ENCODE results near the gene LCN15. TPM values are rescaled to one million over a fixed set of nuclear protein-coding genes. Genes with fewer than 3 reads are reported as not detected.
A peak's percentile ranks its signal among the peaks of the same experiment; 100 is the strongest.
"Not testable (repeated sequence)": the region's sequence is repeated elsewhere in the genome, so short reads cannot be mapped to it uniquely, and the experiment has no call there.

LCN15 gene
- total RNA-seq, 4 donors from 2014 or later, result not detected

DNA sequence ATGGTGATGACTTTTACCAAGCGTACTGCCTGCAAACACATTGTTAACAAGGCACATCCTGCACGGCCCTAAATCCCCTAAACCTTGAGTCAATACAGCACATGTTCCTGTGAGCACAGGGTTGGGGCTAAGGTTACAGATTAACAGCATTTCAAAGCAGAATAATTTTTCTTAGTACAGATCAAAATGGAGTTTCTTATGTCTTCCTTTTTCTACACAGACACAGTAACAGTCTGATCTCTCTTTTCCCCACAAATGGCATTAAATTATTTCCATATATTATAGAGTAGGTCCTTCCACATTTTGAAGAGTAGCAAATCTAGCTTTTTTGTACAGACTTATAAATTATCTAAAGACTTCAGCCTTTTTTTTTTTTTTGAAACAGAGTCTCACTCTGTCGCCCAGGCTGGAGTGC lies 25.2 kb upstream of the LCN15 start:
- intact Hi-C loops (cut with DNase I), result loop anchor here (5.0 kb wide), 1 partner anchor 258 kb away; the partner anchor contains the start of gene NPDC1
- Histone ChIP-seq H3K4me1 (peaks cover 11 to 36% (median 17%) of the 10 kb centered on the region in 3 donors), H3K9me3 (no peaks in the 10 kb centered on the region), H3K4me3 (no peak overlapping the region), H3K36me3 (peaks cover 0 to 23% (median 3%) of the 10 kb centered on the region in 3 donors), H3K27me3 (no peaks in the 10 kb centered on the region), H3K27ac (peak overlapping the region in 1 of 4 donors; percentile 99)
- WGBS, 2 donors, result 55 to 60% methylated on average over 3 of the region's 3 CpGs
- TF ChIP-seq POLR2A (IDR thresholded peaks at IDR 0.05), result no peak
- TF ChIP-seq, protein P1, sequence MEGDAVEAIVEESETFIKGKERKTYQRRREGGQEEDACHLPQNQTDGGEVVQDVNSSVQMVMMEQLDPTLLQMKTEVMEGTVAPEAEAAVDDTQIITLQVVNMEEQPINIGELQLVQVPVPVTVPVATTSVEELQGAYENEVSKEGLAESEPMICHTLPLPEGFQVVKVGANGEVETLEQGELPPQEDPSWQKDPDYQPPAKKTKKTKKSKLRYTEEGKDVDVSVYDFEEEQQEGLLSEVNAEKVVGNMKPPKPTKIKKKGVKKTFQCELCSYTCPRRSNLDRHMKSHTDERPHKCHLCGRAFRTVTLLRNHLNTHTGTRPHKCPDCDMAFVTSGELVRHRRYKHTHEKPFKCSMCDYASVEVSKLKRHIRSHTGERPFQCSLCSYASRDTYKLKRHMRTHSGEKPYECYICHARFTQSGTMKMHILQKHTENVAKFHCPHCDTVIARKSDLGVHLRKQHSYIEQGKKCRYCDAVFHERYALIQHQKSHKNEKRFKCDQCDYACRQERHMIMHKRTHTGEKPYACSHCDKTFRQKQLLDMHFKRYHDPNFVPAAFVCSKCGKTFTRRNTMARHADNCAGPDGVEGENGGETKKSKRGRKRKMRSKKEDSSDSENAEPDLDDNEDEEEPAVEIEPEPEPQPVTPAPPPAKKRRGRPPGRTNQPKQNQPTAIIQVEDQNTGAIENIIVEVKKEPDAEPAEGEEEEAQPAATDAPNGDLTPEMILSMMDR (IDR thresholded peaks at IDR 0.05), result no peak
- no peak for DNase-seq

DNA sequence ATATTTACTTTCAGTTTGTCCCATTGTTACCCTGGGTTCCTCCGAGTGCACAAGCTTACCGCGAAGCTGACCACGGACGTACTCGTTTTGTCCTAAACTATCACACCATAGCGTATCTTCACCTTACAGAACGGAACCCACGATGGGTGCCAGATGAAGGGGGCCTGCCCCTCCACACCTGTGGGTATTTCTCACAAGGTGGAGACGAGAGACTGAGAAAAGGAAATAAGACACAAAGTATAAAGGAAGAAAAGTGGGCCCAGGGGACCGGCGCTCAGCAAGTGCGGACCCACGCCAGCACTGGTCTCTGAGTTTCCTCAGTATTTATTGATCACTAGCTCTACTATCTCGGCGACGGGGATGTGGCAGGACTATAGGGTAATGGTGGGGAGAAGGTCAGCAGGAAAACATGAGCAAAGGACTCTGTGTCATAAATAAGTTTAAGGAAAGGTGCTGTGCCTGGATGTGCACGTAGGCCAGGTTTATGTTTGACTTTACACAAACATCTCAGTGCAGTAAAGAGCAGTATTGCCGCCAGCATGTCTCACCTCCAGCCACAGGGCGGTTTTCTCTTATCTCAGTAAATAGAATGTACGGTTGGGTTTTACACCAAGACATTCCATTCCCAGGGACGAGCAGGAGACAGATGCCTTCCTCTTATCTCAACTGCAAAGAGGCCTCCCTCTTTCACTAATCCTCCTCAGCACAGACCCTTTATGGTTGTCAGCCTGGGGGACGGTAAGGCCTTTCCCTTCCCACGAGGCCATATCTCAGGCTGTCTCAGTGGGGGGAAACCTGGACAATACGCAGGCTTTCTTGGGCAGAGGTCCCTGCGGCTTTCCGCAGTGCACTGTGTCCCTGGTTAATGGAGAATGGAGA lies 24.6 kb upstream of the LCN15 start:
- not testable (repeated sequence) for H3K4me3 ChIP-seq, DNase-seq, H3K9me3 ChIP-seq, H3K27ac ChIP-seq, H3K27me3 ChIP-seq
- Histone ChIP-seq H3K4me1 (peaks cover 11 to 36% (median 17%) of the 10 kb centered on the region in 3 donors), H3K36me3 (peaks cover 0 to 18% (median 3%) of the 10 kb centered on the region in 3 donors)
- 77 to 83% methylated on average over 24 to 25 of the region's 27 CpGs for WGBS, 2 donors
- intact Hi-C loops (cut with DNase I), result loop anchor here (5.0 kb wide), 1 partner anchor 258 kb away; the partner anchor contains the start of gene NPDC1

DNA sequence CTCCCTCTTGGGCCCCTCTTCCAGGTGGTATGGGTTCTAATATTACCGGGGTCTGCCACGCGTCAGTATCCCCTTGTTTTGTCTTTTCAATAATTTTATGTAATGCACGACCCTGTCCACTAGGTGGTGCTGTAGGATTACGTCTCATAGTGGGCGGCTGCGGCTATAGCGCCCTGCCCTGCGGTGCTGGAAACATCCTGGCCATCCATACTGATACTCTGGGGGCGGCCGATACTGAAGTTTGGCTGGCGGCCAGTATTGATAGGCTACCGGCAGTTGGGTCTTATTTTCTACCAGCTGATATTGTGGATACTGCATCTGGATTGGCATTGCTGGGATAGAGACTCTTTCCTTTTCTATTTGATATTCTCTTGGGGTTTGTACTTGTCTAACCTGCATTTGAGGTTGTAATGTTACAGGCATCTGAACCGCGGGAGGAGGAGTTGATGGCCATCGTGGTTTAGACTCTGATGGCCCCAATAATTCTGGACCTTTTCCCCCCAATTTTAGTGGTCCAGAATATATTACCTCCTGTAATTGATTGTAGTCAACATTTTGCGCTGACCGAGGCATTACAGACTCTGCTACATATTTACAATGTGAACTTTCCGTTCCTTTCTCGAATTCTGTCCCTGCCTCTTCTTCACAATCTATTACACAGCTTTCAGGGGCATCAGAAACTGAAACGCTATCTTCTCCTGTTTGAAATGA lies 23.5 kb upstream of the LCN15 start:
- TF ChIP-seq, protein P1 (IDR thresholded peaks at IDR 0.05), result peak; percentile 78 to 88 (median 84)
- no peak for TF ChIP-seq POLR2A (IDR thresholded peaks at IDR 0.05)
- intact Hi-C loops (cut with DNase I), result loop anchor here (5.0 kb wide), 1 partner anchor 259 kb away; the partner anchor contains the start of gene NPDC1
- Histone ChIP-seq H3K36me3 (peaks cover 0 to 8% (median 0%) of the 10 kb centered on the region in 3 donors), H3K9me3 (no peaks in the 10 kb centered on the region), H3K27me3 (no peaks in the 10 kb centered on the region), H3K4me1 (peaks cover 11 to 34% (median 17%) of the 10 kb centered on the region in 3 donors), H3K4me3 (no peak overlapping the region), H3K27ac (no peak overlapping the region)
- no peak for DNase-seq
- WGBS, 2 donors, result 16 to 24% methylated on average over 16 to 21 of the region's 21 CpGs

DNA sequence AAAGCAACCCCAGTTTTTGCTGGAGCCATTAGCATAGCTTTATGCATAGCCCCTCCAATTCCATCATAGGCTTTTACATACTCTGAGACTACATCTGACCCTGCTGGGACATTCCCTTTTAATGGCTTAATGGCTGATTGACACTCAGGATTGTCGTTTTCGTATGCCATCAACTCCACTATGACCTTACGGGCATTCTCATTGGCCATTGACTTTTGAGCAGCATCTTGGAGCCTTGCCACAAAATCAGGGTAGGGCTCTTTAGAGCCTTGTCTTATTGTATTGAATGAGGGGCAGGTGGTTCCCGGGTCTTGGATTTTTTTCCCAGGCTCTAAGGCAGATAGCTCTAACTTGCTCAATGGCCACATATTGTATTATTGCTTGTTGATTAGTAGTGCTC lies 22.7 kb upstream of the LCN15 start:
- intact Hi-C loops (cut with DNase I), result loop anchor here (5.0 kb wide), 1 partner anchor 260 kb away; the partner anchor contains the start of gene NPDC1

DNA sequence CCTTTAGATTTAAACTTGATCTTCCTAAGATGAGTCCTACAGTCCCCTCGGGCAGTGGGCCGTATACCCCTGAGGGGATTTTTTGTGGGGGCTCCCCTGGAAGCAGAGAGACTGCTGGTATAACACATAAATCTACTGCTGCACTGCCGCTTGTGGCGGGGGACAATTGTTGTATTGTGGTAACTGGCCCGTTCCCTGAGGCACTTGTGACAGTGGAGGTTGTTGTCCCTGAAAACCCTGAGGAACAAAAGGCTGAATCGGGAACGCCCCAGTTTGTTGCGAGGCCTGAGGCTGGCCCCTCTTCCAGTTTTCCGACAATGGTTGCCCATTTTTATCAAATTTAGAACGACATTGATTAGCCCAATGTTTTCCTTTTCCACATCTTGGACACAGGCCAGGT lies 22.1 kb upstream of the LCN15 start:
- WGBS, 2 donors, result 57 to 72% methylated on average over 9 to 10 of the region's 10 CpGs
- Histone ChIP-seq H3K4me1 (peaks cover 0 to 20% (median 8%) of the 10 kb centered on the region in 3 donors), H3K27me3 (no peaks in the 10 kb centered on the region), H3K4me3 (no peak overlapping the region), H3K36me3 (no peaks in the 10 kb centered on the region), H3K9me3 (no peaks in the 10 kb centered on the region), H3K27ac (no peak overlapping the region)
- no peak for DNase-seq
- intact Hi-C loops (cut with DNase I), result loop anchor here (5.0 kb wide), 1 partner anchor 261 kb away; the partner anchor contains the start of gene NPDC1
- TF ChIP-seq, protein P1 (IDR thresholded peaks at IDR 0.05), result no peak
- no peak for TF ChIP-seq POLR2A (IDR thresholded peaks at IDR 0.05)

More for the DNA sequence above, 22.7 kb upstream of the LCN15 start:
- DNase-seq, H3K9me3 ChIP-seq, H3K27ac ChIP-seq, H3K36me3 ChIP-seq, H3K4me3 ChIP-seq, H3K27me3 ChIP-seq: not testable (repeated sequence)
- peaks cover 4 to 25% (median 12%) of the 10 kb centered on the region in 3 donors for H3K4me1 ChIP-seq
- 25 to 35% methylated on average over 4 of the region's 4 CpGs for WGBS, 2 donors

DNA sequence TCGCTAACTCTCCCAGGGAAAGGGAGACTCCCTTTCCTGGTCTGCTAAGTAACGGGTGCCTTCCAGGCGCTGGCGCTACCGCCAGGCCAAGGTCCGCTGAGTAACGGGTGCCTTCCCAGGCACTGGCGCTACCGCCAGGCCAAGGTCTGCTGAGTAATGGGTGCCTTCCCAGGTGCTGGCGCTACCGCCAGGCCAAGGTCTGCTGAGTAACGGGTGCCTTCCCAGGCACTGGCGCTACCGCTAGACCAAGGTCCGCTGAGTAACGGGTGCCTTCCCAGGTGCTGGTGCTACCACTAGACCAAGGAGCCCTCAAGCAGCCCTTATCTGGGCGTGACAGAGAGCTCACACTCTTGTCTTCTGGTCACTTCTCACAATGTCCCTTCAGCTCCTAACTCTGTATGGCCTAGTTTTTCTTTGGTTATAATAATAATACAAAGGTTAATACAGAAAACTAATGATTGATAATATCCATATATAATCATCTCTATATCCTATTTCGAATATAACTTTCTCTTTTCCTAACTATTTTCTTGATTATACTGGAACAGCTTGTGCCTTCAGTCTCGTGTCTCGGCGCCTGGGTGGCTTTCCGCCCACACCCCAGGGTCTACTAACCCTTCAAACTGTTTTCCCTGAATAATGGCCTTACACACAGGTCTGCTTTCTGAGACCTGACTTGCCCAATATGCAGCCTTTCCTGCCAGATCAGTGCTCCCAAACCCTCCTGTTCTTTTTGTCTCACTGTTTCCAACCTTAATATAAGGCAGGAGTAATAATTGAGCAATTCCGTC lies 21.4 kb upstream of the LCN15 start:
- peaks cover 0 to 17% (median 8%) of the 10 kb centered on the region in 3 donors for H3K4me1 ChIP-seq
- 72 to 75% methylated on average over 11 to 13 of the region's 23 CpGs for WGBS, 2 donors
- not testable (repeated sequence) for H3K27me3 ChIP-seq, H3K27ac ChIP-seq, H3K36me3 ChIP-seq, H3K4me3 ChIP-seq, H3K9me3 ChIP-seq, DNase-seq
- intact Hi-C loops (cut with DNase I), result loop anchor here (5.0 kb wide), 1 partner anchor 262 kb away; the partner anchor contains the start of gene NPDC1
